GM23338 (cell line): ENCODE measurements around the gene TENM3. TPM values are rescaled to one million over a fixed set of nuclear protein-coding genes. Genes with fewer than 3 reads are reported as not detected.

Experiments
- ATAC-seq: fragments of 200-7000 bp; cut with Tn5 transposase; 3 replicates; pipeline ENCODE4 v1.9.1; 2020
- DNase-seq: peaks from one replicate; pipeline ENCODE4 v3.0.0-alpha.2; 2015; ENCODE audit warnings: low spot score
- H2AFZ ChIP-seq: fragments of 200-600 bp; sonication (generic); 2 replicates; pipeline ENCODE4 v1.8.0; 2016; ENCODE audit warnings: antibody characterized with exemption, mild to moderate bottlenecking, moderate library complexity
- H3F3A ChIP-seq: fragments of 200-600 bp; sonication (generic); replicated peaks from 2 replicates; pipeline ENCODE4 v1.8.0; 2017; ENCODE audit warnings: antibody characterized with exemption, mixed run types, low read depth
- H3K27ac ChIP-seq: fragments of 200-600 bp; sonication (generic); 2 replicates; pipeline ENCODE4 v1.6.1; 2016; ENCODE audit warnings: low read depth
- H3K27me3 ChIP-seq: fragments of 200-600 bp; sonication (generic); 2 replicates; pipeline ENCODE4 v1.8.0; 2016; ENCODE audit warnings: mild to moderate bottlenecking, mixed run types, moderate library complexity; ENCODE audit not compliant: insufficient read depth
- H3K36me3 ChIP-seq: fragments of 200-600 bp; sonication (generic); 2 replicates; pipeline ENCODE4 v1.8.0; 2016; ENCODE audit warnings: mild to moderate bottlenecking; ENCODE audit not compliant: insufficient read depth
- H3K4me1 ChIP-seq: fragments of 200-600 bp; sonication (generic); 2 replicates; pipeline ENCODE4 v1.8.0; 2016; ENCODE audit warnings: mild to moderate bottlenecking, moderate library complexity; ENCODE audit not compliant: insufficient read depth
- H3K4me2 ChIP-seq: fragments of 200-600 bp; sonication (generic); 2 replicates; pipeline ENCODE4 v1.7.1; 2017; ENCODE audit warnings: mixed run types
- H3K4me3 ChIP-seq: fragments of 200-600 bp; sonication (generic); 2 replicates; pipeline ENCODE4 v1.6.1; 2016; ENCODE audit warnings: mixed run types
- H3K79me2 ChIP-seq: fragments of 200-600 bp; sonication (generic); replicated peaks from 2 replicates; pipeline ENCODE4 v1.8.0; 2017; ENCODE audit warnings: mild to moderate bottlenecking; ENCODE audit not compliant: insufficient read depth
- H3K9me2 ChIP-seq: fragments of 200-600 bp; sonication (generic); 2 replicates; pipeline ENCODE4 v1.8.0; 2017; ENCODE audit not compliant: insufficient read depth
- H4K20me1 ChIP-seq: fragments of 200-600 bp; sonication (generic); replicated peaks from 2 replicates; pipeline ENCODE4 v1.8.0; 2017; ENCODE audit warnings: mild to moderate bottlenecking; ENCODE audit not compliant: insufficient read depth
- H3K27ac Mint-ChIP-seq: 2 replicates; pipeline ENCODE4 v1.8.0; 2020; ENCODE audit warnings: inconsistent platforms, mild to moderate bottlenecking, moderate library complexity, mixed read lengths
- H3K27me3 Mint-ChIP-seq: 3 replicates; pipeline ENCODE4 v1.8.0; 2022; ENCODE audit warnings: low read depth, mild to moderate bottlenecking, moderate library complexity, mixed read lengths, inconsistent platforms; ENCODE audit not compliant: insufficient read depth, poor library complexity
- H3K36me3 Mint-ChIP-seq: 3 replicates; pipeline ENCODE4 v1.8.0; 2021; ENCODE audit warnings: low read depth, mild to moderate bottlenecking, inconsistent platforms, moderate library complexity, mixed read lengths
- H3K4me1 Mint-ChIP-seq: 3 replicates; pipeline ENCODE4 v1.8.0; 2020; ENCODE audit warnings: mild to moderate bottlenecking, inconsistent platforms, mixed read lengths
- H3K4me3 Mint-ChIP-seq: 3 replicates; pipeline ENCODE4 v1.8.0; 2021; ENCODE audit warnings: moderate library complexity, mild to moderate bottlenecking, inconsistent platforms, mixed read lengths
- H3K9me3 Mint-ChIP-seq: 3 replicates; pipeline ENCODE4 v1.8.0; 2020; ENCODE audit warnings: moderate library complexity, mild to moderate bottlenecking, inconsistent platforms, mixed read lengths
- CREB1 ChIP-seq: fragments of 250-450 bp; sonication (Bioruptor Pico); IDR thresholded peaks from 2 replicates; pipeline ENCODE4 v1.5.0; 2020; ENCODE audit warnings: low read depth, mild to moderate bottlenecking, moderate library complexity
- EZH2 ChIP-seq: fragments of 200-600 bp; sonication (generic); IDR thresholded peaks from one replicate; pipeline ENCODE4 v1.8.0; 2017; ENCODE audit warnings: antibody characterized with exemption, mild to moderate bottlenecking, low read depth; ENCODE audit not compliant: unreplicated experiment
- EZH2phosphoT487 ChIP-seq: fragments of 200-600 bp; sonication (generic); IDR thresholded peaks from one replicate; pipeline ENCODE4 v1.8.1; 2018; ENCODE audit warnings: antibody characterized with exemption; ENCODE audit not compliant: unreplicated experiment
- JUNB ChIP-seq: IDR thresholded peaks from one replicate; pipeline ENCODE4 v1.6.1; 2016; ENCODE audit warnings: antibody characterized with exemption; ENCODE audit not compliant: unreplicated experiment
- NANOG ChIP-seq: IDR thresholded peaks from 2 replicates; pipeline ENCODE4 v1.6.1; 2016; ENCODE audit warnings: antibody characterized with exemption, borderline replicate concordance
- POLR2AphosphoS5 ChIP-seq: IDR thresholded peaks from 2 replicates; pipeline ENCODE4 v1.6.1; 2016; ENCODE audit warnings: antibody characterized with exemption, low read depth
- ZNF114 ChIP-seq: fragments of 250-450 bp; sonication (Bioruptor Pico); IDR thresholded peaks from 2 replicates; pipeline ENCODE4 v1.5.0; 2020; ENCODE audit warnings: mild to moderate bottlenecking, moderate library complexity
- ZNF331 ChIP-seq: fragments of 250-450 bp; sonication (Bioruptor Pico); IDR thresholded peaks from 2 replicates; pipeline ENCODE4 v1.5.0; 2020; ENCODE audit warnings: low read depth, mild to moderate bottlenecking, moderate library complexity
- polyA plus RNA-seq: library from polyadenylated mRNA; unstranded; fragments of >200 nt; fragmentation: Nextera tagmentation; extraction: Ambion mirVana; gene quantifications from 2 replicates; pipeline ENCODE4 v1.2.1, GENCODE V29; 2016
- total RNA-seq: library from RNA; depleted of rRNA; stranded (reverse); fragments of >200 nt; shearing (Covaris generic); gene quantifications from 2 replicates; pipeline ENCODE4 v1.2.3, GENCODE V29; 2014
- TF ChIP-seq, protein P1 (sequence below), 2 experiments: fragments of 200-600 bp in 1 of 2; sonication (generic) in 1 of 2; conservative IDR thresholded peaks; 2 replicates each; pipeline versions ENCODE4 v1.5.1 to v1.6.1; 2016 to 2017; ENCODE audit warnings: antibody characterized with exemption in 2 of 2, low read depth in 2 of 2, mild to moderate bottlenecking in 2 of 2, moderate library complexity in 1 of 2
- TF ChIP-seq, protein P2 (sequence below): IDR thresholded peaks from one replicate; pipeline ENCODE4 v1.6.1; 2018; ENCODE audit warnings: antibody characterized with exemption; ENCODE audit not compliant: unreplicated experiment
- TF ChIP-seq, protein P3 (sequence below): fragments of 250-450 bp; sonication (Bioruptor Pico); IDR thresholded peaks from 2 replicates; pipeline ENCODE4 v1.5.0; 2020; ENCODE audit warnings: mild to moderate bottlenecking, moderate library complexity

The TENM3 gene
- total and polyA plus RNA-seq, 2 experiments from 2014 or later = 22.2 to 128 TPM

DNA sequence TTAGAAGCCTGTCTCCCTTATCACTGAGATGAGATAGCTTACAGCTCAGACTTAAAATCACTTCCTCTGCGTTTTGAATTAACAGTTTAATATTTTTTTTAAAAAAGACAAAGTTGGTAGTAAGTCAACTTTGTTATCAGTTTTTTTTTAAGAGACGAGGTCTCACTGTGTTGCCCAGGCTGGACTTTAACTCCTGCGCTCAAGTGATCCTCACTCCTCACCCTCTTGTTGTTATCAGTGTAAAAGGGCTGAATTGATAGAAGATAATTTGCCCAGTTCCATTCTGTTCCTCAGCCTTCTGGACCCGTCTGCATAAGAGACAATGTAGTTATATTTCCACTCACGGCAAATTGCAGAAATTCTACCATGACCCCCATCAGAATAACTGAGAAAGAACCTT, 428.5 kb downstream of the TENM3 start (continued):
- TF ChIP-seq, protein P1, sequence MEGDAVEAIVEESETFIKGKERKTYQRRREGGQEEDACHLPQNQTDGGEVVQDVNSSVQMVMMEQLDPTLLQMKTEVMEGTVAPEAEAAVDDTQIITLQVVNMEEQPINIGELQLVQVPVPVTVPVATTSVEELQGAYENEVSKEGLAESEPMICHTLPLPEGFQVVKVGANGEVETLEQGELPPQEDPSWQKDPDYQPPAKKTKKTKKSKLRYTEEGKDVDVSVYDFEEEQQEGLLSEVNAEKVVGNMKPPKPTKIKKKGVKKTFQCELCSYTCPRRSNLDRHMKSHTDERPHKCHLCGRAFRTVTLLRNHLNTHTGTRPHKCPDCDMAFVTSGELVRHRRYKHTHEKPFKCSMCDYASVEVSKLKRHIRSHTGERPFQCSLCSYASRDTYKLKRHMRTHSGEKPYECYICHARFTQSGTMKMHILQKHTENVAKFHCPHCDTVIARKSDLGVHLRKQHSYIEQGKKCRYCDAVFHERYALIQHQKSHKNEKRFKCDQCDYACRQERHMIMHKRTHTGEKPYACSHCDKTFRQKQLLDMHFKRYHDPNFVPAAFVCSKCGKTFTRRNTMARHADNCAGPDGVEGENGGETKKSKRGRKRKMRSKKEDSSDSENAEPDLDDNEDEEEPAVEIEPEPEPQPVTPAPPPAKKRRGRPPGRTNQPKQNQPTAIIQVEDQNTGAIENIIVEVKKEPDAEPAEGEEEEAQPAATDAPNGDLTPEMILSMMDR (conservative IDR thresholded peaks at IDR 0.05; ENCODE audit: low read depth in 2 of 2) = no peak

DNA sequence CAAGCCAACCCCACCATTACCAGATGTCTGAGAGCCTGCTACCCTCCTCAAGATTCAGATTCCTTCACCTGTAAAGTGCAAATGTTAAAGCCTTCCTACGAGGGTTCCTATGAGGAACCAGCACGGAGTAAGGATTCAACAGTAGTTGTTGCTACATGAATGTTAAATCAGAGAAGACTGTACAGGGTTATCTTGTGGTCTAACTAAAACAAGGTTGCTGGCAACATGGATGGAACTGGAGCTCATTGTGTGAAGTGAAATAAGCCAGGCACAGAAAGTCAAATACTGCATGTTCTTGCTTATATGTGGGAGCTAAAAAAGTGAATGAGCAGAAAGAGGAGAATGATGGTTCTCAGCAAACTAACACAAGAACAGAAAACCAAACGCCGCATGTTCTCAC, 435.4 kb downstream of the TENM3 start:
- H3K9me3 Mint-ChIP-seq = no peaks in the 10 kb centered on the region
- no peak for TF ChIP-seq JUNB
- TF ChIP-seq ZNF331 (CRISPR knock-in tag) = no peak
- TF ChIP-seq CREB1 = no peak
- TF ChIP-seq, protein P2, sequence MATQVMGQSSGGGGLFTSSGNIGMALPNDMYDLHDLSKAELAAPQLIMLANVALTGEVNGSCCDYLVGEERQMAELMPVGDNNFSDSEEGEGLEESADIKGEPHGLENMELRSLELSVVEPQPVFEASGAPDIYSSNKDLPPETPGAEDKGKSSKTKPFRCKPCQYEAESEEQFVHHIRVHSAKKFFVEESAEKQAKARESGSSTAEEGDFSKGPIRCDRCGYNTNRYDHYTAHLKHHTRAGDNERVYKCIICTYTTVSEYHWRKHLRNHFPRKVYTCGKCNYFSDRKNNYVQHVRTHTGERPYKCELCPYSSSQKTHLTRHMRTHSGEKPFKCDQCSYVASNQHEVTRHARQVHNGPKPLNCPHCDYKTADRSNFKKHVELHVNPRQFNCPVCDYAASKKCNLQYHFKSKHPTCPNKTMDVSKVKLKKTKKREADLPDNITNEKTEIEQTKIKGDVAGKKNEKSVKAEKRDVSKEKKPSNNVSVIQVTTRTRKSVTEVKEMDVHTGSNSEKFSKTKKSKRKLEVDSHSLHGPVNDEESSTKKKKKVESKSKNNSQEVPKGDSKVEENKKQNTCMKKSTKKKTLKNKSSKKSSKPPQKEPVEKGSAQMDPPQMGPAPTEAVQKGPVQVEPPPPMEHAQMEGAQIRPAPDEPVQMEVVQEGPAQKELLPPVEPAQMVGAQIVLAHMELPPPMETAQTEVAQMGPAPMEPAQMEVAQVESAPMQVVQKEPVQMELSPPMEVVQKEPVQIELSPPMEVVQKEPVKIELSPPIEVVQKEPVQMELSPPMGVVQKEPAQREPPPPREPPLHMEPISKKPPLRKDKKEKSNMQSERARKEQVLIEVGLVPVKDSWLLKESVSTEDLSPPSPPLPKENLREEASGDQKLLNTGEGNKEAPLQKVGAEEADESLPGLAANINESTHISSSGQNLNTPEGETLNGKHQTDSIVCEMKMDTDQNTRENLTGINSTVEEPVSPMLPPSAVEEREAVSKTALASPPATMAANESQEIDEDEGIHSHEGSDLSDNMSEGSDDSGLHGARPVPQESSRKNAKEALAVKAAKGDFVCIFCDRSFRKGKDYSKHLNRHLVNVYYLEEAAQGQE = no peak
- TF ChIP-seq ZNF114 = no peak
- TF ChIP-seq POLR2AphosphoS5 = no peak
- TF ChIP-seq, protein P3, sequence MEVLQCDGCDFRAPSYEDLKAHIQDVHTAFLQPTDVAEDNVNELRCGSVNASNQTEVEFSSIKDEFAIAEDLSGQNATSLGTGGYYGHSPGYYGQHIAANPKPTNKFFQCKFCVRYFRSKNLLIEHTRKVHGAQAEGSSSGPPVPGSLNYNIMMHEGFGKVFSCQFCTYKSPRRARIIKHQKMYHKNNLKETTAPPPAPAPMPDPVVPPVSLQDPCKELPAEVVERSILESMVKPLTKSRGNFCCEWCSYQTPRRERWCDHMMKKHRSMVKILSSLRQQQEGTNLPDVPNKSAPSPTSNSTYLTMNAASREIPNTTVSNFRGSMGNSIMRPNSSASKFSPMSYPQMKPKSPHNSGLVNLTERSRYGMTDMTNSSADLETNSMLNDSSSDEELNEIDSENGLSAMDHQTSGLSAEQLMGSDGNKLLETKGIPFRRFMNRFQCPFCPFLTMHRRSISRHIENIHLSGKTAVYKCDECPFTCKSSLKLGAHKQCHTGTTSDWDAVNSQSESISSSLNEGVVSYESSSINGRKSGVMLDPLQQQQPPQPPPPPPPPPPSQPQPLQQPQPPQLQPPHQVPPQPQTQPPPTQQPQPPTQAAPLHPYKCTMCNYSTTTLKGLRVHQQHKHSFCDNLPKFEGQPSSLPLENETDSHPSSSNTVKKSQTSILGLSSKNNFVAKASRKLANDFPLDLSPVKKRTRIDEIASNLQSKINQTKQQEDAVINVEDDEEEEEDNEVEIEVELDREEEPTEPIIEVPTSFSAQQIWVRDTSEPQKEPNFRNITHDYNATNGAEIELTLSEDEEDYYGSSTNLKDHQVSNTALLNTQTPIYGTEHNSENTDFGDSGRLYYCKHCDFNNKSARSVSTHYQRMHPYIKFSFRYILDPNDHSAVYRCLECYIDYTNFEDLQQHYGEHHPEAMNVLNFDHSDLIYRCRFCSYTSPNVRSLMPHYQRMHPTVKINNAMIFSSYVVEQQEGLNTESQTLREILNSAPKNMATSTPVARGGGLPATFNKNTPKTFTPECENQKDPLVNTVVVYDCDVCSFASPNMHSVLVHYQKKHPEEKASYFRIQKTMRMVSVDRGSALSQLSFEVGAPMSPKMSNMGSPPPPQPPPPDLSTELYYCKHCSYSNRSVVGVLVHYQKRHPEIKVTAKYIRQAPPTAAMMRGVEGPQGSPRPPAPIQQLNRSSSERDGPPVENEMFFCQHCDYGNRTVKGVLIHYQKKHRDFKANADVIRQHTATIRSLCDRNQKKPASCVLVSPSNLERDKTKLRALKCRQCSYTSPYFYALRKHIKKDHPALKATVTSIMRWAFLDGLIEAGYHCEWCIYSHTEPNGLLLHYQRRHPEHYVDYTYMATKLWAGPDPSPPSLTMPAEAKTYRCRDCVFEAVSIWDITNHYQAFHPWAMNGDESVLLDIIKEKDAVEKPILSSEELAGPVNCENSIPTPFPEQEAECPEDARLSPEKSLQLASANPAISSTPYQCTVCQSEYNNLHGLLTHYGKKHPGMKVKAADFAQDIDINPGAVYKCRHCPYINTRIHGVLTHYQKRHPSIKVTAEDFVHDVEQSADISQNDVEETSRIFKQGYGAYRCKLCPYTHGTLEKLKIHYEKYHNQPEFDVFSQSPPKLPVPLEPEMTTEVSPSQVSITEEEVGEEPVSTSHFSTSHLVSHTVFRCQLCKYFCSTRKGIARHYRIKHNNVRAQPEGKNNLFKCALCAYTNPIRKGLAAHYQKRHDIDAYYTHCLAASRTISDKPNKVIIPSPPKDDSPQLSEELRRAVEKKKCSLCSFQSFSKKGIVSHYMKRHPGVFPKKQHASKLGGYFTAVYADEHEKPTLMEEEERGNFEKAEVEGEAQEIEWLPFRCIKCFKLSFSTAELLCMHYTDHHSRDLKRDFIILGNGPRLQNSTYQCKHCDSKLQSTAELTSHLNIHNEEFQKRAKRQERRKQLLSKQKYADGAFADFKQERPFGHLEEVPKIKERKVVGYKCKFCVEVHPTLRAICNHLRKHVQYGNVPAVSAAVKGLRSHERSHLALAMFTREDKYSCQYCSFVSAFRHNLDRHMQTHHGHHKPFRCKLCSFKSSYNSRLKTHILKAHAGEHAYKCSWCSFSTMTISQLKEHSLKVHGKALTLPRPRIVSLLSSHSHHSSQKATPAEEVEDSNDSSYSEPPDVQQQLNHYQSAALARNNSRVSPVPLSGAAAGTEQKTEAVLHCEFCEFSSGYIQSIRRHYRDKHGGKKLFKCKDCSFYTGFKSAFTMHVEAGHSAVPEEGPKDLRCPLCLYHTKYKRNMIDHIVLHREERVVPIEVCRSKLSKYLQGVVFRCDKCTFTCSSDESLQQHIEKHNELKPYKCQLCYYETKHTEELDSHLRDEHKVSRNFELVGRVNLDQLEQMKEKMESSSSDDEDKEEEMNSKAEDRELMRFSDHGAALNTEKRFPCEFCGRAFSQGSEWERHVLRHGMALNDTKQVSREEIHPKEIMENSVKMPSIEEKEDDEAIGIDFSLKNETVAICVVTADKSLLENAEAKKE (CRISPR knock-in tag) = no peak
- TF ChIP-seq EZH2phosphoT487 = no peak
- no peak for TF ChIP-seq NANOG
- TF ChIP-seq, protein P1 (conservative IDR thresholded peaks at IDR 0.05; ENCODE audit: low read depth in 2 of 2) = no peak
- no peak for TF ChIP-seq EZH2

More for the DNA sequence above, 435.4 kb downstream of the TENM3 start:
- H3K4me3 Mint-ChIP-seq = no peak overlapping the region
- no peaks in the 10 kb centered on the region for H3F3A ChIP-seq
- no peaks in the 10 kb centered on the region for H4K20me1 ChIP-seq
- no peaks in the 10 kb centered on the region; the same call in 2 of the 3 replicates for H3K4me1 Mint-ChIP-seq
- no peak overlapping the region for H3K4me2 ChIP-seq
- H3K9me2 ChIP-seq = no peaks in the 10 kb centered on the region
- ATAC-seq (no peak), DNase-seq (no peak)
- H3K27ac Mint-ChIP-seq = no peak overlapping the region
- H3K79me2 ChIP-seq = no peaks in the 10 kb centered on the region
- no peak overlapping the region for H3K4me3 ChIP-seq
- no peaks in the 10 kb centered on the region; the same call in 1 of the 2 replicates for H3K36me3 ChIP-seq
- H3K27ac ChIP-seq = no peak overlapping the region
- H3K27me3 Mint-ChIP-seq = peaks cover 2% of the 10 kb centered on the region
- H3K36me3 Mint-ChIP-seq = no peaks in the 10 kb centered on the region; the same call in 2 of the 3 replicates
- H2AFZ ChIP-seq = no peak overlapping the region
- H3K4me1 ChIP-seq = no peaks in the 10 kb centered on the region
- H3K27me3 ChIP-seq = no peaks in the 10 kb centered on the region
